SK-N-SH (cell line): ENCODE measurements around the gene BLOC1S1. TPM values are rescaled to one million over a fixed set of nuclear protein-coding genes. Genes with fewer than 3 reads are reported as not detected.
A peak's percentile ranks its signal among the peaks of the same experiment; 100 is the strongest.

Experiments used
- CTCF ChIA-PET: fragments of 300-600, 350-600 bp; formaldehyde crosslinking; extraction: SDS; loops from one replicate; lab custom pipeline; 2021; lab: Yijun Ruan, JAX
- POLR2A ChIA-PET: fragments of 350-600 bp; sonication (Branson Sonifier 250); formaldehyde crosslinking; extraction: SDS; loops from one replicate; lab custom pipeline; 2020; ENCODE audit warnings: antibody characterized with exemption, inconsistent platforms; lab: Yijun Ruan, JAX
- DNase-seq: peaks from one replicate; pipeline ENCODE4 v3.0.0; 2012
- H2AFZ ChIP-seq: fragments of 200-600 bp; sonication (generic); 2 replicates; pipeline ENCODE4 v1.8.1; 2016; ENCODE audit warnings: antibody characterized with exemption, mild to moderate bottlenecking, low read depth
- H3F3A ChIP-seq: fragments of 200-600 bp; sonication (generic); replicated peaks from 2 replicates; pipeline ENCODE3; 2016; ENCODE audit warnings: antibody characterized with exemption, mild to moderate bottlenecking; ENCODE audit not compliant: insufficient read depth
- H3K27ac ChIP-seq, 2 experiments: fragments of 200-500 bp in 1 of 2; fragments of 200-600 bp in 1 of 2; sonication (Bioruptor generic) in 1 of 2; sonication (generic), shearing (Covaris generic) in 1 of 2; 2 replicates each; pipeline versions ENCODE4 v1.5.1 to v1.6.1; 2014 to 2016; ENCODE audit warnings: low read depth in 2 of 2, inconsistent platforms in 1 of 2, low read length in 1 of 2, mild to moderate bottlenecking in 1 of 2, mixed read lengths in 1 of 2
- H3K27me3 ChIP-seq: fragments of 200-600 bp; sonication (generic), shearing (Covaris generic); 2 replicates; pipeline ENCODE4 v1.6.1; 2016; ENCODE audit warnings: mixed run types; ENCODE audit not compliant: insufficient read depth
- H3K36me3 ChIP-seq, 2 experiments: fragments of 200-500 bp in 1 of 2; fragments of 200-600 bp in 1 of 2; sonication (Bioruptor generic) in 1 of 2; sonication (generic) in 1 of 2; replicated peaks in 1 of 2; 2 replicates each; pipeline versions ENCODE3 to v1.5.1; 2014 to 2016; ENCODE audit warnings: low read length in 1 of 2, mild to moderate bottlenecking in 1 of 2; ENCODE audit not compliant: insufficient read depth in 2 of 2, control insufficient read depth in 1 of 2
- H3K4me1 ChIP-seq, 2 experiments: fragments of 200-500 bp in 1 of 2; fragments of 200-600 bp in 1 of 2; sonication (Bioruptor generic) in 1 of 2; sonication (generic), shearing (Covaris generic) in 1 of 2; 2 replicates each; pipeline versions ENCODE4 v1.5.1 to v1.6.1; 2014 to 2016; ENCODE audit warnings: low read depth in 1 of 2, low read length in 1 of 2, mixed run types in 1 of 2; ENCODE audit not compliant: insufficient read depth in 2 of 2, control insufficient read depth in 1 of 2
- H3K4me2 ChIP-seq: fragments of 200-600 bp; sonication (generic), shearing (Covaris generic); 2 replicates; pipeline ENCODE4 v1.6.1; 2017; ENCODE audit warnings: mixed run types
- H3K4me3 ChIP-seq, 2 experiments: fragments of 200-500 bp in 1 of 2; fragments of 200-600 bp in 1 of 2; sonication (Bioruptor generic) in 1 of 2; sonication (generic), shearing (Covaris generic) in 1 of 2; 2 replicates each; pipeline versions ENCODE4 v1.5.1 to v1.8.1; 2014 to 2016; ENCODE audit warnings: low read depth in 2 of 2, inconsistent platforms in 1 of 2, low read length in 1 of 2, mild to moderate bottlenecking in 1 of 2, mixed read lengths in 1 of 2, moderate library complexity in 1 of 2
- H3K79me2 ChIP-seq: fragments of 200-600 bp; sonication (generic); 2 replicates; pipeline ENCODE4 v1.8.1; 2017; ENCODE audit warnings: mild to moderate bottlenecking; ENCODE audit not compliant: insufficient read depth
- H3K9ac ChIP-seq: fragments of 200-600 bp; sonication (generic); 2 replicates; pipeline ENCODE4 v1.6.1; 2017; ENCODE audit warnings: mixed run types
- H3K9me2 ChIP-seq: fragments of 200-600 bp; sonication (generic); 2 replicates; pipeline ENCODE4 v1.6.1; 2017; ENCODE audit warnings: mixed run types
- H3K9me3 ChIP-seq: fragments of 200-600 bp; sonication (generic); 2 replicates; pipeline ENCODE4 v1.6.1; 2017; ENCODE audit warnings: mixed run types, mild to moderate bottlenecking, moderate library complexity
- H4K20me1 ChIP-seq: fragments of 200-600 bp; sonication (generic); 2 replicates; pipeline ENCODE4 v1.6.1; 2017; ENCODE audit warnings: mild to moderate bottlenecking, mixed run types; ENCODE audit not compliant: insufficient read depth
- CHD2 ChIP-seq: fragments of 150-350 bp; IDR thresholded peaks from 2 replicates; pipeline ENCODE4 v1.6.1; 2018; ENCODE audit warnings: low read length; ENCODE audit not compliant: partially characterized antibody
- ELF1 ChIP-seq: IDR thresholded peaks from 2 replicates; pipeline ENCODE4 v1.4.0; 2012
- EZH2phosphoT487 ChIP-seq: fragments of 200-600 bp; sonication (generic); IDR thresholded peaks from 2 replicates; pipeline ENCODE4 v1.6.1; 2017; ENCODE audit warnings: low read depth, mixed run types, mild to moderate bottlenecking, antibody characterized with exemption, moderate library complexity, borderline replicate concordance
- FOSL2 ChIP-seq: IDR thresholded peaks from 2 replicates; pipeline ENCODE4 v1.4.0; 2012; ENCODE audit warnings: low read depth, mild to moderate bottlenecking, moderate library complexity, borderline replicate concordance
- FOXJ3 ChIP-seq: sonication (generic); formaldehyde crosslinking; IDR thresholded peaks from 2 replicates; pipeline ENCODE4 v1.5.1; 2020; ENCODE audit warnings: mild to moderate bottlenecking, missing genetic modification reagents
- FOXM1 ChIP-seq: IDR thresholded peaks from 2 replicates; pipeline ENCODE4 v1.4.0; 2012; ENCODE audit warnings: low read depth, mild to moderate bottlenecking
- NFIC ChIP-seq: IDR thresholded peaks from 2 replicates; pipeline ENCODE4 v1.4.0; 2012; ENCODE audit warnings: borderline replicate concordance
- NRF1 ChIP-seq: IDR thresholded peaks from 2 replicates; pipeline ENCODE4 v1.6.1; 2012; ENCODE audit warnings: low read depth, mild to moderate bottlenecking, low read length
- POLR2AphosphoS5 ChIP-seq: IDR thresholded peaks from 2 replicates; pipeline ENCODE4 v1.6.1; 2012; ENCODE audit warnings: low read depth, low read length
- RAD21 ChIP-seq: IDR thresholded peaks from 2 replicates; pipeline ENCODE4 v1.6.1; 2012; ENCODE audit warnings: mild to moderate bottlenecking, low read length
- RXRA ChIP-seq: IDR thresholded peaks from 2 replicates; pipeline ENCODE4 v1.4.0; 2012; ENCODE audit warnings: low read depth, mild to moderate bottlenecking, borderline replicate concordance
- TAF1 ChIP-seq: IDR thresholded peaks from 2 replicates; pipeline ENCODE4 v1.6.1; 2012; ENCODE audit warnings: low read depth, mild to moderate bottlenecking, low read length, moderate library complexity, borderline replicate concordance
- TCF12 ChIP-seq: IDR thresholded peaks from 2 replicates; pipeline ENCODE4 v1.4.0; 2012
- polyA plus RNA-seq, 3 experiments: library from polyadenylated mRNA; depleted of rRNA; stranded (reverse); fragments of >200 nt; gene quantifications; 2 replicates each; pipeline ENCODE4 v1.2.3, GENCODE V29; 2012
- TF ChIP-seq, protein P1 (sequence below): fragments of 200-600 bp; sonication (generic); IDR thresholded peaks from 2 replicates; pipeline ENCODE4 v1.6.1; 2017; ENCODE audit warnings: antibody characterized with exemption, mild to moderate bottlenecking, moderate library complexity
- TF ChIP-seq, protein P2 (sequence below): IDR thresholded peaks from 2 replicates; pipeline ENCODE4; 2012
- TF ChIP-seq, protein P3 (sequence below): IDR thresholded peaks from 2 replicates; pipeline ENCODE4 v1.4.0; 2012; ENCODE audit warnings: low read depth
- TF ChIP-seq, protein P4 (sequence below): IDR thresholded peaks from 2 replicates; pipeline ENCODE4 v1.4.0; 2012; ENCODE audit warnings: low read depth, borderline replicate concordance
- TF ChIP-seq, protein P5 (sequence below): IDR thresholded peaks from 2 replicates; pipeline ENCODE4 v1.4.0; 2012; ENCODE audit warnings: low read depth, borderline replicate concordance
- TF ChIP-seq, protein P6 (sequence below): fragments of 150-350 bp; IDR thresholded peaks from 2 replicates; pipeline ENCODE4 v1.6.1; 2017; ENCODE audit warnings: antibody characterized with exemption, low read length, low read depth, borderline replicate concordance

BLOC1S1 gene
- polyA plus RNA-seq, 1 of the 3 experiments (the other 2 are of a cell fraction): 331 TPM

DNA sequence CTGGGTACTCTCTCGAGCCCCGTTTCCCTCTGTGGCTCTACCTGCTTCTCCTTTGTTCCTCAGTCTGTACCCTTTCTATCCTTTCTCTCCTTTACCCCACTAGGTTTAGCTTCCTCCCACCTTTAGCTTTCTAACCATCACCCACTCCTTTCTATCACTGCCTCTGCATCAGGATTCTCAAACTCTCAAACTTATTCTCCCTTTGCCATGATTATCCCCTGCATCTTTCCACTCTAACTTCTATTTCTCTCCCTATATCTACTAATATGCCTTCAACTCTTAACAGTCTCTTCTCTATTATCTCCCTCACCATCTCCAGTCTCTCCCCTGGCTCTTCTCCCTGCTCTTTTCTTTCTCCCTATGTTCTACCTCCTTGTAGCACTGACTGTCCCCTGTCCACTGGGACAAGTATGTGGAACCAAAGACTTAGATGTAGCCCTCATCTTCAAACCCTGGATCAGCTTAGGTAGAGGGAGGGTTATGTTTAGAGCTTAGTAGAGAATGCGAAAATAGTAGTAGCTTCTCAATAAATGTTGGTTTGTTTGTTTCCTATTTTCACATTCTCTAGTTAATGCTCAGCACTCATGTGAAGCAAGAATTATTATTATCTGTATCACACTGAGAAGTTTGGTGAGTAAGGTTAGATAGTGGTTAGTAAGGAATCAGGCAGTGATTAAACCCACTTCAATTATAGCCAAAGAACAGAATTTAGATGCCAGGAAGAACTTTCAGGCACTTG lies 30.5 kb downstream of the BLOC1S1 start (continued):
- TF ChIP-seq FOXM1 (no peak), CHD2 (no peak)
- TF ChIP-seq, protein P1, sequence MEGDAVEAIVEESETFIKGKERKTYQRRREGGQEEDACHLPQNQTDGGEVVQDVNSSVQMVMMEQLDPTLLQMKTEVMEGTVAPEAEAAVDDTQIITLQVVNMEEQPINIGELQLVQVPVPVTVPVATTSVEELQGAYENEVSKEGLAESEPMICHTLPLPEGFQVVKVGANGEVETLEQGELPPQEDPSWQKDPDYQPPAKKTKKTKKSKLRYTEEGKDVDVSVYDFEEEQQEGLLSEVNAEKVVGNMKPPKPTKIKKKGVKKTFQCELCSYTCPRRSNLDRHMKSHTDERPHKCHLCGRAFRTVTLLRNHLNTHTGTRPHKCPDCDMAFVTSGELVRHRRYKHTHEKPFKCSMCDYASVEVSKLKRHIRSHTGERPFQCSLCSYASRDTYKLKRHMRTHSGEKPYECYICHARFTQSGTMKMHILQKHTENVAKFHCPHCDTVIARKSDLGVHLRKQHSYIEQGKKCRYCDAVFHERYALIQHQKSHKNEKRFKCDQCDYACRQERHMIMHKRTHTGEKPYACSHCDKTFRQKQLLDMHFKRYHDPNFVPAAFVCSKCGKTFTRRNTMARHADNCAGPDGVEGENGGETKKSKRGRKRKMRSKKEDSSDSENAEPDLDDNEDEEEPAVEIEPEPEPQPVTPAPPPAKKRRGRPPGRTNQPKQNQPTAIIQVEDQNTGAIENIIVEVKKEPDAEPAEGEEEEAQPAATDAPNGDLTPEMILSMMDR: no peak
- TF ChIP-seq, protein P2, sequence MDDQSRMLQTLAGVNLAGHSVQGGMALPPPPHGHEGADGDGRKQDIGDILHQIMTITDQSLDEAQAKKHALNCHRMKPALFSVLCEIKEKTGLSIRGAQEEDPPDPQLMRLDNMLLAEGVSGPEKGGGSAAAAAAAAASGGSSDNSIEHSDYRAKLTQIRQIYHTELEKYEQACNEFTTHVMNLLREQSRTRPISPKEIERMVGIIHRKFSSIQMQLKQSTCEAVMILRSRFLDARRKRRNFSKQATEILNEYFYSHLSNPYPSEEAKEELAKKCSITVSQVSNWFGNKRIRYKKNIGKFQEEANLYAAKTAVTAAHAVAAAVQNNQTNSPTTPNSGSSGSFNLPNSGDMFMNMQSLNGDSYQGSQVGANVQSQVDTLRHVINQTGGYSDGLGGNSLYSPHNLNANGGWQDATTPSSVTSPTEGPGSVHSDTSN: no peak
- TF ChIP-seq, all 33 proteins: peak for 0

DNA sequence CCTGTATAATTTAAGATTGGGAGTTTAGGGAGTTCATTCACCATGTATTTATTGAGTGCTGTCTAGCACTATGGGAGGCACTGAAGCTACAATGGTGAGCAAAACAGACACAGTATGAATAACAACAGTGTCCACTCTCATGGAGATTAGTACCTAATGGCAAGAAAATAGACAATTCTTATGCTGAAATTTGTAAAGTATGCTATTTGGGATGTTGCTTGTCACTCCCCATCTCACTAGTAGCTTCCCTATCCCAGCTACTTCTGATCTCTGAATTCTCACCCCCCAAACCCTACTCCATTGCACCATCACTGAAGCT lies 31.0 kb downstream of the BLOC1S1 start:
- H3K79me2 ChIP-seq: no peaks in the 10 kb centered on the region
- peaks cover 13% of the 10 kb centered on the region for H3F3A ChIP-seq
- POLR2A ChIA-PET: no interaction called here
- H3K9me3 ChIP-seq: no peaks in the 10 kb centered on the region
- no peak for DNase-seq
- TF ChIP-seq, protein P3, sequence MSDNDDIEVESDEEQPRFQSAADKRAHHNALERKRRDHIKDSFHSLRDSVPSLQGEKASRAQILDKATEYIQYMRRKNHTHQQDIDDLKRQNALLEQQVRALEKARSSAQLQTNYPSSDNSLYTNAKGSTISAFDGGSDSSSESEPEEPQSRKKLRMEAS: no peak
- TF ChIP-seq CHD2 (no peak), RAD21 (no peak), NFIC (no peak), FOSL2 (no peak), POLR2AphosphoS5 (no peak), NRF1 (no peak), FOXJ3 (CRISPR knock-in tag) (no peak), ELF1 (no peak), EZH2phosphoT487 (no peak), TAF1 (no peak), TCF12 (no peak), RXRA (no peak)
- TF ChIP-seq, protein P2: no peak
- TF ChIP-seq, protein P1: no peak
- TF ChIP-seq, protein P4, sequence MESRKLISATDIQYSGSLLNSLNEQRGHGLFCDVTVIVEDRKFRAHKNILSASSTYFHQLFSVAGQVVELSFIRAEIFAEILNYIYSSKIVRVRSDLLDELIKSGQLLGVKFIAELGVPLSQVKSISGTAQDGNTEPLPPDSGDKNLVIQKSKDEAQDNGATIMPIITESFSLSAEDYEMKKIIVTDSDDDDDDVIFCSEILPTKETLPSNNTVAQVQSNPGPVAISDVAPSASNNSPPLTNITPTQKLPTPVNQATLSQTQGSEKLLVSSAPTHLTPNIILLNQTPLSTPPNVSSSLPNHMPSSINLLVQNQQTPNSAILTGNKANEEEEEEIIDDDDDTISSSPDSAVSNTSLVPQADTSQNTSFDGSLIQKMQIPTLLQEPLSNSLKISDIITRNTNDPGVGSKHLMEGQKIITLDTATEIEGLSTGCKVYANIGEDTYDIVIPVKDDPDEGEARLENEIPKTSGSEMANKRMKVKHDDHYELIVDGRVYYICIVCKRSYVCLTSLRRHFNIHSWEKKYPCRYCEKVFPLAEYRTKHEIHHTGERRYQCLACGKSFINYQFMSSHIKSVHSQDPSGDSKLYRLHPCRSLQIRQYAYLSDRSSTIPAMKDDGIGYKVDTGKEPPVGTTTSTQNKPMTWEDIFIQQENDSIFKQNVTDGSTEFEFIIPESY: no peak
- TF ChIP-seq, protein P5, sequence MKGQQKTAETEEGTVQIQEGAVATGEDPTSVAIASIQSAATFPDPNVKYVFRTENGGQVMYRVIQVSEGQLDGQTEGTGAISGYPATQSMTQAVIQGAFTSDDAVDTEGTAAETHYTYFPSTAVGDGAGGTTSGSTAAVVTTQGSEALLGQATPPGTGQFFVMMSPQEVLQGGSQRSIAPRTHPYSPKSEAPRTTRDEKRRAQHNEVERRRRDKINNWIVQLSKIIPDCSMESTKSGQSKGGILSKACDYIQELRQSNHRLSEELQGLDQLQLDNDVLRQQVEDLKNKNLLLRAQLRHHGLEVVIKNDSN: no peak
- TF ChIP-seq, protein P6, sequence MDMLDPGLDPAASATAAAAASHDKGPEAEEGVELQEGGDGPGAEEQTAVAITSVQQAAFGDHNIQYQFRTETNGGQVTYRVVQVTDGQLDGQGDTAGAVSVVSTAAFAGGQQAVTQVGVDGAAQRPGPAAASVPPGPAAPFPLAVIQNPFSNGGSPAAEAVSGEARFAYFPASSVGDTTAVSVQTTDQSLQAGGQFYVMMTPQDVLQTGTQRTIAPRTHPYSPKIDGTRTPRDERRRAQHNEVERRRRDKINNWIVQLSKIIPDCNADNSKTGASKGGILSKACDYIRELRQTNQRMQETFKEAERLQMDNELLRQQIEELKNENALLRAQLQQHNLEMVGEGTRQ: no peak
- TF ChIP-seq, all 33 proteins: peak for 0
- CTCF ChIA-PET: interaction anchor here (0.7 to 14.4 kb wide), 8 partner anchors 9 to 249 kb away, joined by 3 to 358 read pairs (median 3); no protein-coding TSS in a partner anchor
- no peaks in the 10 kb centered on the region for H3K27me3 ChIP-seq
- peaks cover 5 to 30% of the 10 kb centered on the region in 2 experiments; a peak in 3 of 4 replicates for H3K4me1 ChIP-seq
- H3K9ac ChIP-seq: no peak overlapping the region
- H2AFZ ChIP-seq: no peak overlapping the region
- no peaks in the 10 kb centered on the region for H4K20me1 ChIP-seq
- H3K4me3 ChIP-seq: no peak overlapping the region
- 0 out of 2 replicates have a peak overlapping the region, but pooled peaks have one; percentile 0 for H3K4me2 ChIP-seq
- no peak overlapping the region; a peak in 1 of 4 replicates for H3K27ac ChIP-seq
- H3K9me2 ChIP-seq: no peaks in the 10 kb centered on the region
- peaks cover 8 to 23% of the 10 kb centered on the region in 2 experiments for H3K36me3 ChIP-seq
